Ishikawa (cell line): Measurements from ENCODE around the gene ARFGEF3.

ENCODE experiments used
- CREB1 ChIP-seq: IDR thresholded peaks from 2 replicates; pipeline ENCODE4 v1.6.1; 2012; ENCODE audit warnings: low read depth
- EGR1 ChIP-seq: IDR thresholded peaks from 2 replicates; pipeline ENCODE4 v1.6.1; 2012
- EP300 ChIP-seq: IDR thresholded peaks from 2 replicates; pipeline ENCODE4 v1.6.1; 2012; ENCODE audit warnings: borderline replicate concordance
- FOXM1 ChIP-seq: IDR thresholded peaks from 2 replicates; pipeline ENCODE4 v1.6.1; 2012; ENCODE audit warnings: low read depth, borderline replicate concordance
- MAX ChIP-seq: IDR thresholded peaks from 2 replicates; pipeline ENCODE4 v1.6.1; 2012
- NFIC ChIP-seq: IDR thresholded peaks from 2 replicates; pipeline ENCODE4 v1.6.1; 2012
- RAD21 ChIP-seq: IDR thresholded peaks from 2 replicates; pipeline ENCODE4 v1.6.1; 2012; ENCODE audit warnings: low read depth
- REST ChIP-seq: IDR thresholded peaks from 2 replicates; pipeline ENCODE4 v1.6.1; 2012; ENCODE audit warnings: low read depth, mild to moderate bottlenecking
- TAF1 ChIP-seq: IDR thresholded peaks from 2 replicates; pipeline ENCODE4 v1.6.1; 2012; ENCODE audit warnings: low read depth, mild to moderate bottlenecking
- TCF12 ChIP-seq: IDR thresholded peaks from 2 replicates; pipeline ENCODE4 v1.6.1; 2012; ENCODE audit warnings: low read depth
- TEAD4 ChIP-seq: IDR thresholded peaks from 2 replicates; pipeline ENCODE4 v1.6.1; 2012
- USF1 ChIP-seq: IDR thresholded peaks from 2 replicates; pipeline ENCODE4 v1.6.1; 2012
- YY1 ChIP-seq: IDR thresholded peaks from 2 replicates; pipeline ENCODE4 v1.6.1; 2012; ENCODE audit warnings: low read depth

GRCh38 chr6:138248878-138249277, 87.1 kb downstream of the ARFGEF3 start:
- TF ChIP-seq USF1 (no peak), EP300 (no peak), YY1 (no peak), TAF1 (no peak), RAD21 (no peak), MAX (no peak), TEAD4 (no peak), TCF12 (no peak), EGR1 (no peak), FOXM1 (no peak), NFIC (no peak), REST (no peak), CREB1 (no peak)
